Endothelial cell of umbilical vein (primary cell): Measurements from ENCODE around the gene SRSF1.

Experiments
- CTCF ChIP-seq, 2 donors: IDR thresholded peaks; 1 replicate in 1 of 2; 2 replicates in 1 of 2; pipeline ENCODE4 v1.5.1; 2011; ENCODE audit warnings: low read length in 2 of 2, mild to moderate bottlenecking in 2 of 2, moderate library complexity in 2 of 2, control low read depth in 1 of 2, inconsistent platforms in 1 of 2, low read depth in 1 of 2; ENCODE audit not compliant: insufficient read depth in 1 of 2; ENCODE audit errors: extremely low read depth in 1 of 2
- GATA2 ChIP-seq: IDR thresholded peaks from 2 replicates; pipeline ENCODE4 v1.7.0; 2011; ENCODE audit warnings: low read depth, mild to moderate bottlenecking, moderate library complexity, mixed read lengths, low read length; ENCODE audit not compliant: insufficient read length, insufficient read depth
- JUN ChIP-seq: IDR thresholded peaks from 2 replicates; pipeline ENCODE4 v1.6.1; 2011; ENCODE audit warnings: borderline replicate concordance, low read depth; ENCODE audit not compliant: insufficient read length, insufficient read depth
- POLR2A ChIP-seq: IDR thresholded peaks from 2 replicates; pipeline ENCODE4 v1.6.1; 2012; ENCODE audit warnings: low read depth, mild to moderate bottlenecking, control low read depth, low read length
- POLR2AphosphoS5 ChIP-seq: IDR thresholded peaks from 2 replicates; pipeline ENCODE4 v1.6.1; 2012; ENCODE audit warnings: low read depth, mild to moderate bottlenecking, control low read depth, low read length, moderate library complexity; ENCODE audit not compliant: insufficient read depth

DNA sequence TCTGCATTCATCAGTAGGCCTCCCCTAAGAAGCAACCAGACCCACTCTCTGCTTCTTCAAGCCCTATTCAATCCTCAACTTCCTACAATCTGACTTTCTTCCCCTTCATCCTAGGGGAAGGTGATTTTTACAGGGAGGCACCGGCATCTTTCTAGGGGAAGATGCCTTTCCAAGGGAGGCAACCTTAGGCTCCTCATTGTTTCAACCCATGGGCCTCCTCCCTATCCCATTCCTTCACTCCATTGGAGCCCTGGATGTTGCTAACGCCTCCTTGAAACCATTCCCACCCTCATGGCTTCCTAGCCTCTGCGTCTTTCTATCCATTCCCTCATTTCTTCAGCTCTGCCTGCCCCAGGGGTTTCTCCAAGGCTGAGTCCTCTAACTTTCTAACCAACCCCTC is 49.2 kb downstream of the SRSF1 start:
- no peak for TF ChIP-seq CTCF (IDR thresholded peaks at IDR 0.05; ENCODE audit: extremely low read depth in 1 of 2, insufficient read depth in 1 of 2, low read depth in 1 of 2, low read length in 2 of 2)
- TF ChIP-seq GATA2: no peak
- TF ChIP-seq POLR2A: no peak
- TF ChIP-seq POLR2AphosphoS5: no peak
- no peak for TF ChIP-seq JUN
